ENCODE measurements around the gene CPM.

GRCh38 chr12:68908076-68908475 lies 24.9 kb downstream of the CPM start:
- no peak for TF ChIP-seq CTCF (IDR thresholded peaks at IDR 0.05; ENCODE audit: insufficient read depth, low read length, poor library complexity, severe bottlenecking)
- no peak for TF ChIP-seq EZH2phosphoT487 (conservative IDR thresholded peaks at IDR 0.05; ENCODE audit: low read length)

Measured in SU-DHL-6 (cell line).